HEK293T (cell line): ENCODE results near the gene MTA3.

Source experiments
- CTCF ChIA-PET: fragments of 350-600 bp; formaldehyde crosslinking; extraction: SDS; loops from one replicate; lab custom pipeline; 2021; ENCODE audit warnings: antibody characterized with exemption, inconsistent platforms; lab: Yijun Ruan, JAX
- POLR2A ChIA-PET: fragments of 350-600 bp; formaldehyde crosslinking; extraction: SDS; loops from one replicate; lab custom pipeline; 2020; ENCODE audit warnings: antibody characterized with exemption, inconsistent platforms; lab: Yijun Ruan, JAX
- DNase-seq: peaks from one replicate; pipeline ENCODE4 v3.0.0; 2012; ENCODE audit warnings: mixed read lengths; ENCODE audit errors: extremely low spot score
- ARNT ChIP-seq: fragments of 450-650 bp; IDR thresholded peaks from 2 replicates; pipeline ENCODE4 v1.6.1; 2017; ENCODE audit warnings: mild to moderate bottlenecking
- BHLHE40 ChIP-seq: fragments of 450-650 bp; IDR thresholded peaks from 2 replicates; pipeline ENCODE4 v1.6.1; 2016; ENCODE audit warnings: mild to moderate bottlenecking, moderate library complexity, borderline replicate concordance
- CTBP1 ChIP-seq: fragments of 450-650 bp; IDR thresholded peaks from 2 replicates; pipeline ENCODE4 v1.6.1; 2016; ENCODE audit warnings: borderline replicate concordance
- ELF4 ChIP-seq: fragments of 450-650 bp; IDR thresholded peaks from 2 replicates; pipeline ENCODE4 v1.6.1; 2017; ENCODE audit warnings: antibody characterized with exemption
- FOXA1 ChIP-seq: fragments of 450-650 bp; IDR thresholded peaks from 2 replicates; pipeline ENCODE4 v1.6.1; 2016; ENCODE audit warnings: mild to moderate bottlenecking
- FOXK2 ChIP-seq: fragments of 450-650 bp; IDR thresholded peaks from 2 replicates; pipeline ENCODE4 v1.6.1; 2016; ENCODE audit warnings: mild to moderate bottlenecking
- FOXM1 ChIP-seq: fragments of 450-650 bp; IDR thresholded peaks from 2 replicates; pipeline ENCODE4 v1.6.1; 2017; ENCODE audit warnings: mild to moderate bottlenecking, borderline replicate concordance
- HDGF ChIP-seq: fragments of 450-650 bp; IDR thresholded peaks from 2 replicates; pipeline ENCODE4 v1.6.1; 2017; ENCODE audit warnings: antibody characterized with exemption, borderline replicate concordance
- L3MBTL2 ChIP-seq: fragments of 450-650 bp; conservative IDR thresholded peaks from 2 replicates; pipeline ENCODE4 v1.6.1; 2016; ENCODE audit warnings: mild to moderate bottlenecking
- LEF1 ChIP-seq: fragments of 450-650 bp; IDR thresholded peaks from 2 replicates; pipeline ENCODE4 v1.6.1; 2017; ENCODE audit warnings: mild to moderate bottlenecking, borderline replicate concordance
- NFRKB ChIP-seq: fragments of 450-650 bp; IDR thresholded peaks from 2 replicates; pipeline ENCODE4 v1.6.1; 2016; ENCODE audit warnings: mild to moderate bottlenecking, moderate library complexity
- PKNOX1 ChIP-seq: fragments of 450-650 bp; IDR thresholded peaks from 2 replicates; pipeline ENCODE4 v1.6.1; 2016
- SP1 ChIP-seq: fragments of 450-650 bp; IDR thresholded peaks from 2 replicates; pipeline ENCODE4 v1.6.1; 2017
- SUZ12 ChIP-seq: fragments of 450-650 bp; IDR thresholded peaks from 2 replicates; pipeline ENCODE4 v1.6.1; 2016; ENCODE audit warnings: mild to moderate bottlenecking
- TARDBP ChIP-seq: fragments of 450-650 bp; IDR thresholded peaks from 2 replicates; pipeline ENCODE4 v1.6.1; 2016
- ZNF384 ChIP-seq: fragments of 450-650 bp; IDR thresholded peaks from 2 replicates; pipeline ENCODE4 v1.6.1; 2016

MTA3 gene

DNA sequence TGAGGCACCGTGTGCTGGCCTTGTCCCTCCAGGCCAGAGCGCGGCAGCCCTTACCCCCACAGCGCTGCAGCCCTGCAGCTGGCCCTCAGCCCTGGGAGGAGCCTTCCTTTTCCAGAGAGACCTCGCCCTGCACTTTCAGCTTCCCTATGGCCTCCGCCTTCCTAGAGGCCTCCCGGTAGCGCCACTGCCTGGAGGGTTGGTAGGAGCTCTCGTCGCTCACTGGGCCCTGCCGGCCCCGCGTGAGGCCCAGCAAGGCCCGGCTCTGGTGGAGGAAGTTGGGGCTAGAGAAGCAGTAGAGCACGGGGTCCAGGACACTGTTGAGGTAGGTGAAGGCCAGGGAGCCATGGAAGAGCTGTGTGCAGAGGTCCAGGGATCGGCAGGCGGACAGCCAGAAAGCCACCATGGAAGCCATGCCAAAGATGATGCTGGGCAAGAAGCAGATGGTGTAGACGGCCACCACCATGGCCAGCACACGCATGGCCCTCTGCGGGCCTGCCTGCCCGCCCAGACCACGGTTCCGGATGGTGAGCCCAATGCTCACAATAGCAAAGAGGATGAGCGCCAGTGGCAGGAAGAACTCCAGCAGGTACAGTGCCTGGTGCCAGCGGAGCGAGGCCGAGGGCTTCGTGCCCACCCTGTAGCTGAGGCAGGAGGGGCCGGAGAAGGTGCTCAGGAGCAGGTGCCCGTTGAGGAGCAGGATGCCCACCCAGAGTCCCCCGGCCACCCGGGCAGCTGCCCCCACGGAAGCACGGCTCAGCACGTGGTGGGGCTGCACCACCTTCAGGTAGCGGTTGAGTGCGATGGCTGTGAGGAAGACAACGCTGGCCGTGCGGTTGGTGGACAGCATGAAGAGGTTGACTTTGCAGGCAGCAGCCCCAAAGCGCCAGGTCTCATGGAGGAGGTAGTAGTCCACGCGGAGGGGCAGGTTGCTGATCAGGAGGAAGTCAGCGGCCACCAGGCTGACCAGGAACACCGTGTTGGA lies 194.7 kb downstream of the MTA3 start:
- TF ChIP-seq FOXM1 (no peak), SUZ12 (no peak), SP1 (no peak), ELF4 (no peak), L3MBTL2 (no peak), FOXA1 (no peak), PKNOX1 (no peak), TARDBP (no peak), LEF1 (no peak), ZNF384 (no peak)
- DNase-seq, result no peak
- POLR2A ChIA-PET, result no interaction called here
- CTCF ChIA-PET, result no interaction called here

GRCh38 chr2:42764096-42764495 lies 195.7 kb downstream of the MTA3 start, which contains the start of gene OXER1:
TSS of gene OXER1 (minus strand) at chr2:42764135. CDS start at chr2:42764062, 73 bp downstream.
- POLR2A ChIA-PET, result no interaction called here
- no peak for DNase-seq
- CTCF ChIA-PET, result no interaction called here
- TF ChIP-seq CTBP1 (no peak), PKNOX1 (no peak), FOXM1 (no peak), HDGF (no peak), ZNF384 (no peak), FOXA1 (no peak)

DNA sequence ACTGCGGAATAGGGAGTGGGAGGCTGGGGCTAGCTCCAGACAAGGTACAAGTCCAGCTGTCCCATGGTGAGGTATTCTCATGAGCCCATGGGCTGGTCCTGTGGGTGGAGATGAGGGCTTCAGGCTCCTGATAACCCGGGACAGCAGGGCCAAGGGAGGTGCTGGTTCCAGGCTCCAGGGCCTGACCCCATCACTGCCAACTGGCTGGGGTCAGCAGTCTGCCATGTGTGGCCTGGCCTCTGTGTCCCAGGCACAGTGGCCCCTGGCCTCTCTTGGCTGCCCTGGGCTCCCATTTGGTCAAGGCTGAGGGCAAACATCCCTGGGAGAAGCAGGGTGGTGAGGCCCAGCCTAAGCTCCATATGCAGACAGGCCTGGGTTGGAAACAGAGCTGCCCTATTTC lies 196.5 kb downstream of the MTA3 start:
- no peak for TF ChIP-seq PKNOX1
- no peak for TF ChIP-seq SP1
- TF ChIP-seq FOXM1, result no peak
- ChIA-PET POLR2A (no interaction called here), CTCF (no interaction called here)
- no peak for DNase-seq

GRCh38 chr2:42765686-42766085 lies 197.3 kb downstream of the MTA3 start:
- no peak for DNase-seq
- CTCF ChIA-PET, result interaction anchor here (0.5 kb wide), 1 partner anchor 70 kb away, joined by 3 read pairs; no protein-coding TSS in a partner anchor
- POLR2A ChIA-PET, result no interaction called here
- no peak for TF ChIP-seq ARNT
- no peak for TF ChIP-seq PKNOX1
- no peak for TF ChIP-seq CTBP1
- no peak for TF ChIP-seq BHLHE40
- no peak for TF ChIP-seq SUZ12
- no peak for TF ChIP-seq FOXK2
- TF ChIP-seq FOXA1, result no peak
- no peak for TF ChIP-seq LEF1
- TF ChIP-seq TARDBP, result no peak
- TF ChIP-seq HDGF, result no peak
- TF ChIP-seq ELF4, result no peak
- no peak for TF ChIP-seq FOXM1
- TF ChIP-seq NFRKB, result no peak
- TF ChIP-seq L3MBTL2, result no peak
- no peak for TF ChIP-seq ZNF384
- no peak for TF ChIP-seq SP1

DNA sequence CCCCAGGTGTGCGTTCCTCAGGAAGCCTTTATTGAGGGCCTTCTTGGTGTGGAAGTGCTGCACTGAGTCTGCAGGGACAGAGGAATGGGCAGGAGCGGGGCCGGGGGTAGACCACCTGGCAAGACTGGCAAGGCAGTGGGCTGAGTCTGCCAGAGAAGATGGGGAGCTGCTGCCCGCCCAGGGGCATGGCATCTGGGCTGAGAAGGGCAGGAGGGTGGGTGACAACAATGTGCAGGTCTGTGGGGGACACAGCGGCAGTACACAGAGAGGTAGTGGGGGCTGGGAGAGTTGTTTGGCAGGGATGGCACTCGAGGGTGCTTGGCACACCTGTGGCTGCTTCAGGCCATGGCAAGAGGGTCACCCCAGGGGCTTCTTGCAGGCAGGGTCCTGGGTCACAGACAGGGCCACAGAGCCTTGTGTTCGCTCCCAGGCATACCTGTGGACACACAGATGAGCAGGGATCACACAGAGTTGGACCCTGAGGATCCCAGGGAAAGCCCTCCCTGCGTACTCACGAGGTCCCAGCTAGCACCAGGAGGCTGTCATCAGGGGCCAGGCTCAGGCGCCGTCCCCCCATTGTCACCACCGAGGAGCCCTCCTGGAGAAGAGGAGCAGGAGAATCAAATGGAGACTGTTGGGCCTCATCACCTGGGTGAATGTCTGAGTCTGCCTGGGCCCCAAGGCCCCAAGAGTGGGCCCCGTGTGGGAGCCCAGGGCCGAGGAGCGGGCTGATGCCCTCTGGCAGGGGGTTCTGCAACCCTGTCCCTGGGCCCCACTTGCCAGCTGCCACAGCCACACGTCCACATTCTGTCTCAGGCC lies 198.9 kb downstream of the MTA3 start:
- TF ChIP-seq NFRKB, result no peak
- no peak for TF ChIP-seq ARNT
- TF ChIP-seq FOXK2, result no peak
- CTCF ChIA-PET, result no interaction called here
- no peak for DNase-seq
- POLR2A ChIA-PET, result no interaction called here
